A549 treated with GW870086 at 1 μM for 4 hours (cell line): ENCODE data around the gene ZSWIM1. TPM values are rescaled to one million over a fixed set of nuclear protein-coding genes. Genes with fewer than 3 reads are reported as not detected.

Experiments used
- total RNA-seq: library from RNA; stranded (reverse); fragments of 200-300 nt; extraction: Qiagen RNA extraction; gene quantifications from 5 replicates; pipeline ENCODE4 v1.2.3, GENCODE V29; 2022; ENCODE audit warnings: low read depth

ZSWIM1 gene
- total RNA-seq, result 4.8 to 6.4 TPM (median 5.8 TPM) in 5 replicates

GRCh38 chr20:45880988-45881788, at the start of gene ZSWIM1:
Gene ZSWIM1 (plus strand): TSS chr20:45881227. CDS start chr20:45882593, 1,366 bp downstream.

GRCh38 chr20:45833030-45833882, 47.8 kb upstream of the ZSWIM1 start, which contains the start of gene SNX21:
Gene SNX21 (plus strand): TSS chr20:45833799. CDS start chr20:45833920, 121 bp downstream.

GRCh38 chr20:45857114-45857881, 23.7 kb upstream of the ZSWIM1 start, which contains the start of the genes ACOT8 and ZSWIM3:
Gene ACOT8 (minus strand): TSS chr20:45857392. CDS start chr20:45857315, 77 bp downstream.
Gene ZSWIM3 (plus strand): TSS chr20:45857614. CDS start chr20:45857826, 212 bp downstream.

GRCh38 chr20:45887346-45887715, 6.3 kb downstream of the ZSWIM1 start, which contains the start of gene SPATA25:
Gene SPATA25 (minus strand): TSS chr20:45887622. CDS start chr20:45887590, 32 bp downstream.

GRCh38 chr20:45890985-45891983, 10.3 kb downstream of the ZSWIM1 start, which contains the start of the genes CTSA and NEURL2:
Gene CTSA (plus strand): TSS chr20:45891335. CDS start chr20:45891569, 234 bp downstream.
Gene NEURL2 (minus strand): TSS chr20:45891208. CDS start chr20:45890991, 217 bp downstream.

GRCh38 chr20:45911486-45912343, 30.7 kb downstream of the ZSWIM1 start, which contains the start of gene PLTP:
Gene PLTP (minus strand): TSS chr20:45912155. CDS start chr20:45911452, 703 bp downstream.

Other genes starting within 250 kb of the ZSWIM1 start
- not detected in 5 replicates for gene WFDC9, start 249.9 kb upstream of the ZSWIM1 start, total RNA-seq
- gene WFDC11, start 211.0 kb upstream of the ZSWIM1 start, total RNA-seq, result not detected in 5 replicates
- not detected in 5 replicates for gene WFDC13, start 179.2 kb upstream of the ZSWIM1 start, total RNA-seq
- gene WFDC10B, start 176.2 kb upstream of the ZSWIM1 start, total RNA-seq, result not detected in 5 replicates
- not detected in 5 replicates for gene SPINT4, start 158.9 kb upstream of the ZSWIM1 start, total RNA-seq
- gene WFDC3, start 89.3 kb upstream of the ZSWIM1 start, total RNA-seq, result 0.41 to 0.44 TPM in 2 of 5 replicates, not detected in the others
- gene DNTTIP1, start 89.3 kb upstream of the ZSWIM1 start, total RNA-seq, result 32.4 to 37.0 TPM (median 36.3 TPM) in 5 replicates
- gene UBE2C, start 68.6 kb upstream of the ZSWIM1 start, total RNA-seq, result 225 to 255 TPM (median 251 TPM) in 5 replicates
- 0.28 TPM in 2 of 5 replicates, not detected in the others for gene TNNC2, start 53.9 kb upstream of the ZSWIM1 start, total RNA-seq
- gene SNX21, start 47.4 kb upstream of the ZSWIM1 start, total RNA-seq, result 8.9 to 11.5 TPM (median 10.1 TPM) in 5 replicates
- gene ACOT8, start 23.8 kb upstream of the ZSWIM1 start, total RNA-seq, result 17.5 to 19.4 TPM (median 18.7 TPM) in 5 replicates
- 1.3 to 1.7 TPM (median 1.5 TPM) in 5 replicates for gene ZSWIM3, start 23.6 kb upstream of the ZSWIM1 start, total RNA-seq
- gene SPATA25, start 6.4 kb downstream of the ZSWIM1 start, total RNA-seq, result 0.56 to 0.74 TPM (median 0.69 TPM) in 5 replicates
- 0.99 to 1.3 TPM (median 1.1 TPM) in 5 replicates for gene NEURL2, start 10.0 kb downstream of the ZSWIM1 start, total RNA-seq
- gene CTSA, start 10.1 kb downstream of the ZSWIM1 start, total RNA-seq, result 93.0 to 122 TPM (median 112 TPM) in 5 replicates
- gene PLTP, start 30.9 kb downstream of the ZSWIM1 start, total RNA-seq, result 1.5 to 2.2 TPM (median 1.6 TPM) in 5 replicates
- 28.9 to 34.6 TPM (median 34.0 TPM) in 5 replicates for gene PCIF1, start 53.5 kb downstream of the ZSWIM1 start, total RNA-seq
- gene ZNF335, start 91.0 kb downstream of the ZSWIM1 start, total RNA-seq, result 6.9 to 9.6 TPM (median 8.9 TPM) in 5 replicates
- gene MMP9, start 127.7 kb downstream of the ZSWIM1 start, total RNA-seq, result 0.25 to 0.61 TPM (median 0.46 TPM) in 5 replicates
- gene SLC12A5, start 148.0 kb downstream of the ZSWIM1 start, total RNA-seq, result 11.7 to 15.2 TPM (median 15.1 TPM) in 5 replicates
- gene NCOA5, start 208.7 kb downstream of the ZSWIM1 start, total RNA-seq, result 20.4 to 23.8 TPM (median 20.7 TPM) in 5 replicates
- gene CD40, start 237.1 kb downstream of the ZSWIM1 start, total RNA-seq, result 3.3 to 5.7 TPM (median 4.6 TPM) in 5 replicates